Loucy (cell line): ENCODE results near the gene CLDND1.

Experiments used
- H2AFZ ChIP-seq: fragments of 200-600 bp; sonication (generic); 2 replicates; pipeline ENCODE4 v1.6.0; 2016; ENCODE audit warnings: antibody characterized with exemption, mild to moderate bottlenecking, low read length, moderate library complexity
- H3F3A ChIP-seq: fragments of 200-600 bp; 2 replicates; pipeline ENCODE4 v1.6.0; 2016; ENCODE audit warnings: antibody characterized with exemption, low read depth, mild to moderate bottlenecking
- H3K27me3 ChIP-seq: fragments of 200-600 bp; sonication (generic); 2 replicates; pipeline ENCODE4 v1.6.1; 2014; ENCODE audit warnings: low read length, mild to moderate bottlenecking; ENCODE audit not compliant: insufficient read depth, poor library complexity, severe bottlenecking
- H3K36me3 ChIP-seq: fragments of 200-600 bp; sonication (generic); 2 replicates; pipeline ENCODE4 v1.6.1; 2016; ENCODE audit warnings: low read length; ENCODE audit not compliant: insufficient read depth
- H3K4me1 ChIP-seq: fragments of 200-600 bp; sonication (generic); 2 replicates; pipeline ENCODE4 v1.5.1; 2014; ENCODE audit warnings: low read length, mild to moderate bottlenecking; ENCODE audit not compliant: insufficient read depth, poor library complexity, severe bottlenecking
- H3K4me2 ChIP-seq: fragments of 200-600 bp; sonication (generic); 2 replicates; pipeline ENCODE4 v1.6.0; 2014; ENCODE audit warnings: antibody characterized with exemption, low read length, low read depth, mild to moderate bottlenecking; ENCODE audit not compliant: poor library complexity, severe bottlenecking
- H3K4me3 ChIP-seq: fragments of 200-600 bp; sonication (generic); 2 replicates; pipeline ENCODE4 v1.5.1; 2014; ENCODE audit warnings: low read length, mild to moderate bottlenecking, mixed read lengths; ENCODE audit not compliant: poor library complexity, severe bottlenecking
- H3K79me2 ChIP-seq: fragments of 200-600 bp; sonication (generic); 2 replicates; pipeline ENCODE4 v1.6.1; 2014; ENCODE audit warnings: low read length; ENCODE audit not compliant: insufficient read depth
- H3K9ac ChIP-seq: fragments of 200-600 bp; sonication (generic); 2 replicates; pipeline ENCODE4 v1.6.0; 2014; ENCODE audit warnings: mild to moderate bottlenecking, low read depth, low read length, moderate library complexity; ENCODE audit not compliant: poor library complexity, severe bottlenecking
- H3K9me2 ChIP-seq: fragments of 200-600 bp; sonication (generic); replicated peaks from 2 replicates; pipeline ENCODE4 v1.6.1; 2016; ENCODE audit warnings: low read depth, low read length, mixed read lengths
- H3K9me3 ChIP-seq: fragments of 200-600 bp; sonication (generic); 2 replicates; pipeline ENCODE4 v1.6.1; 2014; ENCODE audit warnings: mild to moderate bottlenecking, antibody characterized with exemption, low read length, low read depth; ENCODE audit not compliant: insufficient read depth
- H4K20me1 ChIP-seq: fragments of 200-600 bp; sonication (generic); 2 replicates; pipeline ENCODE4 v1.6.0; 2014; ENCODE audit warnings: antibody characterized with exemption, low read length, mild to moderate bottlenecking; ENCODE audit not compliant: insufficient read depth, poor library complexity, severe bottlenecking
- EZH2phosphoT487 ChIP-seq: fragments of 200-600 bp; IDR thresholded peaks from 2 replicates; pipeline ENCODE4 v1.6.1; 2018; ENCODE audit warnings: antibody characterized with exemption, mild to moderate bottlenecking, moderate library complexity, borderline replicate concordance
- TF ChIP-seq, protein P1 (sequence below): fragments of 200-600 bp; sonication (generic); conservative IDR thresholded peaks from 2 replicates; pipeline ENCODE4 v1.5.1; 2014; ENCODE audit warnings: mild to moderate bottlenecking, antibody characterized with exemption, low read length

CLDND1 gene

DNA sequence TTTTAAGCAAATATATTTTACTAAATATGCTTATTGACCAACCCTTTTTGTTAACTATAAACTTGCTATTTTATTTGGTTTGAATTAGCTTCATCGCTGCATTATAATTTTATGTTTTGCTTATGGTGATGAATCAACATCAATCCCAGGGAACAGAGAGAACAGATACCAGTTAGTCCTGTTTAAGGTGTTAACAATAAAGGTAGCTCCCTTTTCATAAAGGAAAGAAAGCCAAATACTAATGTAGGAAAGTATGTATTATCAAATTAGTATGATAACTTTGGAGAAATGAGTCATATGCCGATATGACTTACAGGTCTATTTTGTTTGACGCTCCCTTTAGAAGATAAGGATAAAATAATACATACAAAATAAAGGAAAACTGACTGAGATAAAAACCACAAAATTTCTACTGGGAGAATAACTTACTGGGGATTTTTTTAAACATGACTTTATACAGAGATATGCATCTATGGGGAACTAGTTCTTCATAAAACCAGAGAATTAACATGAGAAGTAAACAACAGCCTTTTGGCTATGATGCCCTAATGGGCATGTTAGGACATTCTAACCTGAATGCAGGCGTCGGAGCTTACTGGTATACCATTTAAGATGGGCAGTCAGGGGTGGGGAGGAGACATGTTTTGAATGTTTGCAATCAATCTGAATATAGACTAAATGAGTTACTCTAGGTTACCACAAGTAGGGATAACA, 20.7 kb downstream of the CLDND1 start:
- Histone ChIP-seq H3K27me3 (no peaks in the 10 kb centered on the region), H3K9ac (no peak overlapping the region), H3F3A (no peaks in the 10 kb centered on the region), H2AFZ (no peak overlapping the region), H3K9me2 (no peaks in the 10 kb centered on the region), H3K4me2 (no peak overlapping the region), H3K9me3 (no peaks in the 10 kb centered on the region), H4K20me1 (no peaks in the 10 kb centered on the region), H3K79me2 (no peaks in the 10 kb centered on the region), H3K4me1 (no peaks in the 10 kb centered on the region), H3K4me3 (no peak overlapping the region), H3K36me3 (no peaks in the 10 kb centered on the region)
- TF ChIP-seq, protein P1, sequence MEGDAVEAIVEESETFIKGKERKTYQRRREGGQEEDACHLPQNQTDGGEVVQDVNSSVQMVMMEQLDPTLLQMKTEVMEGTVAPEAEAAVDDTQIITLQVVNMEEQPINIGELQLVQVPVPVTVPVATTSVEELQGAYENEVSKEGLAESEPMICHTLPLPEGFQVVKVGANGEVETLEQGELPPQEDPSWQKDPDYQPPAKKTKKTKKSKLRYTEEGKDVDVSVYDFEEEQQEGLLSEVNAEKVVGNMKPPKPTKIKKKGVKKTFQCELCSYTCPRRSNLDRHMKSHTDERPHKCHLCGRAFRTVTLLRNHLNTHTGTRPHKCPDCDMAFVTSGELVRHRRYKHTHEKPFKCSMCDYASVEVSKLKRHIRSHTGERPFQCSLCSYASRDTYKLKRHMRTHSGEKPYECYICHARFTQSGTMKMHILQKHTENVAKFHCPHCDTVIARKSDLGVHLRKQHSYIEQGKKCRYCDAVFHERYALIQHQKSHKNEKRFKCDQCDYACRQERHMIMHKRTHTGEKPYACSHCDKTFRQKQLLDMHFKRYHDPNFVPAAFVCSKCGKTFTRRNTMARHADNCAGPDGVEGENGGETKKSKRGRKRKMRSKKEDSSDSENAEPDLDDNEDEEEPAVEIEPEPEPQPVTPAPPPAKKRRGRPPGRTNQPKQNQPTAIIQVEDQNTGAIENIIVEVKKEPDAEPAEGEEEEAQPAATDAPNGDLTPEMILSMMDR = no peak
- no peak for TF ChIP-seq EZH2phosphoT487

DNA sequence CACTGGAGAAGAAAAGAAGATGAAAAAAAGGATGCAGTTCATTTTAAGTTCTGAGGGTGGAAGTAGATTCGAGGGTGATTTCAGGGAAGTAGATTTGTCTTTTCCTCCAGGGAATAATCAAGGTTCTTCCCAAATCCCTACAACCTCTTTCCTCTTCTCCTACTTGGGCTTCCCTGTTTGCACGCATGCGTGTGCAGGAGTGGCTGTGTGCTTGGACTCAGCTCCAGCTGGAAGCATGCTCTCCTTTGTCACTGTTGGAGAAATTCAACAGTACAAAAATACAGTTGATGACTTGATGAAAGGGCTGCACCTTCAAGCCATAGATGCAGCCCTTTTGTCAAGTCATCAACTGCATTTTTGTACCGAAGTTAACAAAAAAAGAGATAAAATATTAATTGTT, 21.4 kb downstream of the CLDND1 start:
- Histone ChIP-seq H3F3A (no peaks in the 10 kb centered on the region), H3K79me2 (no peaks in the 10 kb centered on the region), H3K9me3 (no peaks in the 10 kb centered on the region), H2AFZ (no peak overlapping the region), H3K9me2 (no peaks in the 10 kb centered on the region), H3K4me3 (no peak overlapping the region), H3K36me3 (no peaks in the 10 kb centered on the region), H3K4me1 (no peaks in the 10 kb centered on the region), H3K9ac (no peak overlapping the region), H4K20me1 (no peaks in the 10 kb centered on the region), H3K4me2 (no peak overlapping the region), H3K27me3 (no peaks in the 10 kb centered on the region)
- TF ChIP-seq EZH2phosphoT487 = no peak
- TF ChIP-seq, protein P1 = no peak

DNA sequence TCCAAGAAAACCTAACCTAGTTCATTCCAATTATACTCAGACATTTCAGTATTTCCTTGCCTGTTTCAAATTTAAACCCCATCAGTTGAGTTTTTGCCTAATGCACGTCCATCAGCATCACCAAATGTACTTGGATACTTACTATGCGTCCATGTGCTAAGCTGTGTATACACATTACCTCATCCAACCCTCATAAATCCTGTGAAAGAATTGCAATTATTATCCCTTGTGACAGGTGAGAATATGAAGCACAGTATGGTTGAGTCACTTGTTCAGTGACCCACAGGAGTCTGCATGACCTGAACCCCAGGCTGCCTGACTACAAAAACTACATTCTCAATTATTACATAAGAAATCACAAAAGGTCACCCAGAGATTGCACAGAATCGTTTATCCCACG, 22.7 kb downstream of the CLDND1 start:
- no peak for TF ChIP-seq EZH2phosphoT487
- TF ChIP-seq, protein P1 = no peak
- no peak overlapping the region for H2AFZ ChIP-seq
- H3K4me2 ChIP-seq = no peak overlapping the region
- H3K9me2 ChIP-seq = no peaks in the 10 kb centered on the region
- no peaks in the 10 kb centered on the region for H3K4me1 ChIP-seq
- no peaks in the 10 kb centered on the region for H3F3A ChIP-seq
- no peaks in the 10 kb centered on the region for H3K36me3 ChIP-seq
- no peaks in the 10 kb centered on the region for H4K20me1 ChIP-seq
- no peak overlapping the region for H3K4me3 ChIP-seq
- H3K79me2 ChIP-seq = no peaks in the 10 kb centered on the region
- H3K9me3 ChIP-seq = no peaks in the 10 kb centered on the region
- no peak overlapping the region for H3K9ac ChIP-seq
- H3K27me3 ChIP-seq = no peaks in the 10 kb centered on the region
